ENCODE measurements around the gene HTR6.

Gene HTR6

DNA sequence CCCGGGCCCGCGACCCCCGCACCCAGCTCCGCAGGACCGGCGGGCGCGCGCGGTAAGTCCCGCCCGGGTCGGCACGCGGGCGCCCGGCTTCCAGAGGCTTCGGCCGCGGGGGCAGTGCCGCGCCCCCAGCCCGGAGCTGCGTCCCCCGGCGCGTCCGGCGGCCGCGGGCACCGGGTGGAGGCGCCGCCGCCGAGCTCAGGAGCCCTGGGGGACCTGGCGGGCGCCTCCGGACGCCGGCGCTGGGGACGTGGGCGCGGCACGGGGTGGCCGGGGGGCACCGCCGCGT is 20.3 kb upstream of the HTR6 start:
- H3K18ac ChIP-seq (ENCODE audit: low read depth in 1 of 2, low read length in 2 of 2), result peak overlapping the region in 1 of 2 experiments; percentile 41
- no peak overlapping the region for H3K14ac ChIP-seq (ENCODE audit: low read length in 2 of 2)
- H3K79me1 ChIP-seq (replicated peaks; ENCODE audit: low read length, poor library complexity, severe bottlenecking), result peaks cover 15% of the 10 kb centered on the region
- H3K23ac ChIP-seq (ENCODE audit: low read length in 2 of 2), result no peak overlapping the region
- H2BK12ac ChIP-seq (ENCODE audit: low read length in 2 of 2), result no peak overlapping the region
- H3K27ac ChIP-seq (ENCODE audit: low read length, poor library complexity, severe bottlenecking), result no peak overlapping the region
- H2AFZ ChIP-seq (ENCODE audit: low read depth, low read length), result no peak overlapping the region
- H3K4ac ChIP-seq (ENCODE audit: low read depth in 1 of 2, low read length in 2 of 2), result no peak overlapping the region
- 2% methylated on average over 11 of the region's 51 CpGs for WGBS
- no peaks in the 10 kb centered on the region for H3K9me3 ChIP-seq (ENCODE audit: control insufficient read depth, low read length)
- peaks cover 3% of the 10 kb centered on the region in 2 experiments for H3K36me3 ChIP-seq (ENCODE audit: control insufficient read depth in 1 of 2, insufficient read depth in 2 of 2, low read depth in 1 of 2, low read length in 2 of 2)
- H3K9ac ChIP-seq (ENCODE audit: low read length), result peak overlapping the region; percentile 98
- DNase-seq, result no peak
- H3K4me3 ChIP-seq (ENCODE audit: insufficient read depth in 1 of 2, low read depth in 1 of 2, low read length in 2 of 2), result peak overlapping the region; percentile 64 to 98
- no peak overlapping the region for H2AK5ac ChIP-seq (ENCODE audit: low read length, severe bottlenecking)
- H3K4me2 ChIP-seq (ENCODE audit: low read length, poor library complexity, severe bottlenecking), result peak overlapping the region; percentile 84
- H4K8ac ChIP-seq (ENCODE audit: low read length), result peak overlapping the region; percentile 76
- H2BK15ac ChIP-seq (ENCODE audit: low read depth, poor library complexity, severe bottlenecking), result no peak overlapping the region
- H3K27me3 ChIP-seq (ENCODE audit: control insufficient read depth in 1 of 2, insufficient read depth in 1 of 2, low read length in 2 of 2), result no peaks in the 10 kb centered on the region
- H4K91ac ChIP-seq (ENCODE audit: low read length), result no peak overlapping the region
- H3K4me1 ChIP-seq (ENCODE audit: control insufficient read depth, insufficient read depth, low read depth, low read length), result peaks cover 33% of the 10 kb centered on the region
- H2BK5ac ChIP-seq (ENCODE audit: low read depth, low read length, poor library complexity, severe bottlenecking), result peak overlapping the region; percentile 25
- peak overlapping the region; percentile 62 for H2BK120ac ChIP-seq (ENCODE audit: low read depth, low read length)

DNA sequence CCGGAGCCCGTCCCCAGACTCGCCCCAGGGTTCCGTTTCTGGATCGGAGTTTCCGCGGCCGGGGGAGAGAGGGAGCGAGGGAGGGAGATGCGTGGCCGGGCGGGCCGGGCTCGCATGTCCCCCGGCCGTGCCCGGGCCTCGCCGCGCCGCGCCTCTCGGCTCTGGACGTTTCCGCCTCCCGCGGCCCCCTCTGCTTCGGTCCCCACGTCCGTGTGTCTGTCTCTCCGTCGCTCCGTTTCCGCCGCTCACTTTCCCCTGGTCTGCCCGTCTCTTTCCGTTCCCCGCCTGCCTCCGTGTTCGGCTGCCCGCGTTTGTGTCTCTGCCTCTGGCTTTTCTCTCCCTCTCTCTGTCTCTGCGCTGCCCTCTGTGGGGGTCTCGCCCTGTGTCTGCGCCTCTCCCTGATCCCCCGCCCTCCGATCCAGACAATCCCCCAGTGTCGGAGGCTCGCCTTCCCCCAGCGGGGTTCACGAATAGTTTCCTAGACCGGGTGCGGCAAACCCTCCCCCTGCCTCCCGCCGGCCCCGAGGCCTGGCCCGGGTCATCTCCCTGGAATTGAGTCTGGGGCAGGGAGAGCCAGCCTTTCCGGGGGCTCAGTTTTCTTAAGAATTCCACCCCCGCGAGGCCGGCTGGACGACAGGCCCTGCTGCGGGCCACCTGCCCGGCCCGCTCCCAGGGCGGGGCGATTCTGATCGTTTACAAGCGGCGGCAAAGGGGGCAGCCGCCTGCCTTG is 19.8 kb upstream of the HTR6 start:
- peak overlapping the region; percentile 58 for H4K91ac ChIP-seq (ENCODE audit: low read length)
- peak overlapping the region; percentile 98 for H3K9ac ChIP-seq (ENCODE audit: low read length)
- H3K36me3 ChIP-seq (ENCODE audit: control insufficient read depth in 1 of 2, insufficient read depth in 2 of 2, low read depth in 1 of 2, low read length in 2 of 2), result peaks cover 3% of the 10 kb centered on the region in 2 experiments
- H3K14ac ChIP-seq (ENCODE audit: low read length in 2 of 2), result peak overlapping the region in 1 of 2 experiments; percentile 0
- H2AFZ ChIP-seq (ENCODE audit: low read depth, low read length), result no peak overlapping the region
- H2AK5ac ChIP-seq (ENCODE audit: low read length, severe bottlenecking), result no peak overlapping the region
- H4K8ac ChIP-seq (ENCODE audit: low read length), result peak overlapping the region; percentile 76
- no peaks in the 10 kb centered on the region for H3K27me3 ChIP-seq (ENCODE audit: control insufficient read depth in 1 of 2, insufficient read depth in 1 of 2, low read length in 2 of 2)
- H2BK12ac ChIP-seq (ENCODE audit: low read length in 2 of 2), result no peak overlapping the region
- H3K4me1 ChIP-seq (ENCODE audit: control insufficient read depth, insufficient read depth, low read depth, low read length), result peaks cover 33% of the 10 kb centered on the region
- peak overlapping the region in 1 of 2 experiments; percentile 41 for H3K18ac ChIP-seq (ENCODE audit: low read depth in 1 of 2, low read length in 2 of 2)
- peak overlapping the region; percentile 84 for H3K4me2 ChIP-seq (ENCODE audit: low read length, poor library complexity, severe bottlenecking)
- DNase-seq, result peak; percentile 31
- WGBS, result 2% methylated on average over 61 of the region's 71 CpGs
- H3K23ac ChIP-seq (ENCODE audit: low read length in 2 of 2), result peak overlapping the region in 1 of 2 experiments; percentile 77
- H3K79me1 ChIP-seq (replicated peaks; ENCODE audit: low read length, poor library complexity, severe bottlenecking), result peaks cover 15% of the 10 kb centered on the region
- H3K4me3 ChIP-seq (ENCODE audit: insufficient read depth in 1 of 2, low read depth in 1 of 2, low read length in 2 of 2), result peak overlapping the region; percentile 64 to 98
- H3K9me3 ChIP-seq (ENCODE audit: control insufficient read depth, low read length), result no peaks in the 10 kb centered on the region
- peak overlapping the region; percentile 62 for H2BK120ac ChIP-seq (ENCODE audit: low read depth, low read length)
- H3K27ac ChIP-seq (ENCODE audit: low read length, poor library complexity, severe bottlenecking), result peak overlapping the region; percentile 13
- peak overlapping the region; percentile 0 for H2BK15ac ChIP-seq (ENCODE audit: low read depth, poor library complexity, severe bottlenecking)
- peak overlapping the region; percentile 1 to 25 for H3K4ac ChIP-seq (ENCODE audit: low read depth in 1 of 2, low read length in 2 of 2)
- peak overlapping the region; percentile 25 for H2BK5ac ChIP-seq (ENCODE audit: low read depth, low read length, poor library complexity, severe bottlenecking)

DNA sequence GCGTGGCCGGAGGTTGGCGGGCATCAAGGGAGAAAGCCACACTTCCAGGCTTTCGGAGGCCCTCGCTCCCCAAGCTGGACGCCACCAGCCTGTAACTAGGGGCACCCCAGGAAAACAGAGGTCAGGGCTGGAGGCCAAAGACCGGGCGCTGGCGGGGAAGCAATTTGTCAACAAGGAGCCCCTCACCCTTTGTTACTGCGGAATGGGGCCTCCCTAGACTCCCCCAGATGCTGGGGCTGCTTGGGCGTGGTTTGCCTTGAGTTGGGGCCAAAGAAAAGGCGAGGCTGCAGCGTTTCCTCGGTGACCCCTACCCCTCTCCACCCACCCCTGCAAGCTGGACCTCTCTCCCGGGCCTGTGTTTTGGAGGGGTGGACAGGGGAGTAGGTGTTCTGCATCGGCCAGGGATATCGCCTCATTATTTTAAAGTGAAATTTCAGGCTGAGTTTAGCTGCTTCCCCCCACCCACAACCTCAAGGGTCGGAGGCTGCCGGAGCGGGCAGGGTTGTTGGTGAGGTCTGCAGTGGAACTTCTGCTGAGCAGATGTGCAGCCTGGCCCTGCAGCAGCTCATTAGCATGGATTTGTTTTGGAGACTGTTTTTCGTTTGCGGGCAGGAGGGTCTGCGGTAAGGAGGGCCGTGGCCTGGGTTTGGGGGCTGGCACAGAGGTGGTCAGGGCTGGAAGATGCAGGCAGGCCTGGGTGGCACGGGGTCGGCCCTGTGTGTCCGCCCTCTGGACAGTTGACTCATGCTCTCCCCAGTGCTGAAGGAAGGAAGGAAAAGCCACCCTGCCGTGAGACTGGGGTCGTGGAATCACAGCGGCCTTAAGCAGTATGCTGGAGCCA is 19.0 kb upstream of the HTR6 start:
- H2AFZ ChIP-seq (ENCODE audit: low read depth, low read length), result no peak overlapping the region
- H2BK5ac ChIP-seq (ENCODE audit: low read depth, low read length, poor library complexity, severe bottlenecking), result no peak overlapping the region
- H4K8ac ChIP-seq (ENCODE audit: low read length), result no peak overlapping the region
- H2BK15ac ChIP-seq (ENCODE audit: low read depth, poor library complexity, severe bottlenecking), result peak overlapping the region; percentile 0
- no peak overlapping the region for H2BK120ac ChIP-seq (ENCODE audit: low read depth, low read length)
- peak overlapping the region; percentile 98 for H3K9ac ChIP-seq (ENCODE audit: low read length)
- peak overlapping the region in 1 of 2 experiments; percentile 77 for H3K23ac ChIP-seq (ENCODE audit: low read length in 2 of 2)
- H3K36me3 ChIP-seq (ENCODE audit: control insufficient read depth in 1 of 2, insufficient read depth in 2 of 2, low read depth in 1 of 2, low read length in 2 of 2), result peaks cover 3% of the 10 kb centered on the region in 2 experiments
- no peaks in the 10 kb centered on the region for H3K27me3 ChIP-seq (ENCODE audit: control insufficient read depth in 1 of 2, insufficient read depth in 1 of 2, low read length in 2 of 2)
- no peaks in the 10 kb centered on the region for H3K9me3 ChIP-seq (ENCODE audit: control insufficient read depth, low read length)
- H3K18ac ChIP-seq (ENCODE audit: low read depth in 1 of 2, low read length in 2 of 2), result peak overlapping the region in 1 of 2 experiments; percentile 16
- peak overlapping the region; percentile 64 to 98 for H3K4me3 ChIP-seq (ENCODE audit: insufficient read depth in 1 of 2, low read depth in 1 of 2, low read length in 2 of 2)
- H2AK5ac ChIP-seq (ENCODE audit: low read length, severe bottlenecking), result no peak overlapping the region
- H3K14ac ChIP-seq (ENCODE audit: low read length in 2 of 2), result no peak overlapping the region
- WGBS, result 56% methylated on average over 24 of the region's 30 CpGs
- peaks cover 15% of the 10 kb centered on the region for H3K79me1 ChIP-seq (replicated peaks; ENCODE audit: low read length, poor library complexity, severe bottlenecking)
- peak overlapping the region; percentile 53 for H4K91ac ChIP-seq (ENCODE audit: low read length)
- peak overlapping the region; percentile 84 for H3K4me2 ChIP-seq (ENCODE audit: low read length, poor library complexity, severe bottlenecking)
- H3K4me1 ChIP-seq (ENCODE audit: control insufficient read depth, insufficient read depth, low read depth, low read length), result peaks cover 33% of the 10 kb centered on the region
- no peak overlapping the region for H3K4ac ChIP-seq (ENCODE audit: low read depth in 1 of 2, low read length in 2 of 2)
- no peak overlapping the region for H2BK12ac ChIP-seq (ENCODE audit: low read length in 2 of 2)
- peak; percentile 45 for DNase-seq
- no peak overlapping the region for H3K27ac ChIP-seq (ENCODE audit: low read length, poor library complexity, severe bottlenecking)

Data from mesenchymal stem cell (in vitro differentiated cells and primary cell).